GM12878 (cell line): ENCODE measurements around the gene SPPL3. TPM values are rescaled to one million over a fixed set of nuclear protein-coding genes. Genes with fewer than 3 reads are reported as not detected.

ENCODE experiments used
- CREM ChIP-seq: IDR thresholded peaks from 2 replicates; pipeline ENCODE4 v1.6.1; 2014; ENCODE audit warnings: antibody characterized with exemption, low read depth
- CTCF ChIP-seq, 3 experiments: IDR thresholded peaks in 2 of 3; conservative IDR thresholded peaks in 1 of 3; 2 replicates each; pipeline ENCODE4 v1.5.1; 2011; ENCODE audit warnings: low read depth in 3 of 3, low read length in 3 of 3, mild to moderate bottlenecking in 3 of 3, control low read depth in 2 of 3, moderate library complexity in 2 of 3, inconsistent platforms in 1 of 3, mixed read lengths in 1 of 3; ENCODE audit not compliant: control insufficient read depth in 2 of 3, insufficient read depth in 1 of 3; ENCODE audit errors: extremely low read depth in 1 of 3
- FOXK2 ChIP-seq: fragments of 450-650 bp; IDR thresholded peaks from 2 replicates; pipeline ENCODE4 v1.6.1; 2017; ENCODE audit warnings: mild to moderate bottlenecking, moderate library complexity
- GABPA ChIP-seq: IDR thresholded peaks from 2 replicates; pipeline ENCODE4 v1.6.1; 2014; ENCODE audit warnings: antibody characterized with exemption, low read depth, mild to moderate bottlenecking, inconsistent platforms
- NFYA ChIP-seq: IDR thresholded peaks from 2 replicates; pipeline ENCODE4 v1.6.1; 2011; ENCODE audit warnings: low read depth, mild to moderate bottlenecking, low read length, improper control_type of control experiment, borderline replicate concordance
- RELA ChIP-seq: fragments of 450-650 bp; IDR thresholded peaks from 2 replicates; pipeline ENCODE4 v1.8.0; 2014; ENCODE audit warnings: borderline replicate concordance; ENCODE audit not compliant: partially characterized antibody
- SMARCA5 ChIP-seq: fragments of 450-650 bp; IDR thresholded peaks from 2 replicates; pipeline ENCODE4 v1.6.1; 2017; ENCODE audit warnings: mild to moderate bottlenecking
- TBL1XR1 ChIP-seq: IDR thresholded peaks from 2 replicates; pipeline ENCODE4 v1.6.1; 2012; ENCODE audit warnings: low read depth, low read length, improper control_type of control experiment
- USF1 ChIP-seq: IDR thresholded peaks from 2 replicates; pipeline ENCODE4 v1.6.1; 2011; ENCODE audit warnings: borderline replicate concordance, low read depth, mild to moderate bottlenecking, moderate library complexity, mixed read lengths, low read length; ENCODE audit not compliant: insufficient read depth; ENCODE audit errors: extremely low read length
- ZNF207 ChIP-seq: fragments of 450-650 bp; IDR thresholded peaks from 2 replicates; pipeline ENCODE4 v1.6.1; 2014; ENCODE audit warnings: antibody characterized with exemption, mild to moderate bottlenecking, borderline replicate concordance
- polyA plus RNA-seq, 11 experiments: library from polyadenylated mRNA; depleted of rRNA in 4 of 11; unstranded in 6 of 11; stranded (reverse) in 5 of 11; fragments of >200 nt; fragmentation: Nextera tagmentation in 4 of 11; fragmentation: Illumina TruSeq in 1 of 11; extraction: Ambion mirVana in 4 of 11; extraction: Trizol in 1 of 11; gene quantifications; 1 replicate in 1 of 11; 2 replicates in 10 of 11; pipeline versions ENCODE4 v1.2.1 to v1.2.3, GENCODE V29; 2011 to 2016; ENCODE audit warnings: inconsistent platforms in 2 of 11, missing spikeins in 2 of 11, low read depth in 1 of 11
- total RNA-seq, 4 experiments: library from RNA; depleted of rRNA in 3 of 4; stranded (reverse); fragments of >200 nt in 3 of 4; fragmentation: Illumina TruSeq in 1 of 4; extraction: Trizol in 1 of 4; gene quantifications; 2 replicates each; pipeline versions ENCODE4 v1.2.1 to v1.2.3, GENCODE V29; 2013 to 2021

SPPL3 gene
- total and polyA plus RNA-seq, 10 of the 15 experiments (the other 5 are each of a cell fraction or from before 2014, with no cell fraction given), result 4.3 to 45.5 (median 11.7) TPM

- TF ChIP-seq CTCF (IDR thresholded peaks at IDR 0.05 in 2 of 3, conservative IDR thresholded peaks at IDR 0.05 in 1 of 3; ENCODE audit: control insufficient read depth in 2 of 3, extremely low read depth in 1 of 3, insufficient read depth in 1 of 3, low read depth in 3 of 3, low read length in 3 of 3), result no peak
- TF ChIP-seq NFYA, result no peak
- no peak for TF ChIP-seq ZNF207
- no peak for TF ChIP-seq CREM
- no peak for TF ChIP-seq GABPA
- no peak for TF ChIP-seq SMARCA5
- TF ChIP-seq RELA, result no peak
- TF ChIP-seq USF1, result no peak
- no peak for TF ChIP-seq TBL1XR1
- no peak for TF ChIP-seq FOXK2
Measured at GRCh38 chr12:120930032-120930431, 25.9 kb upstream of the SPPL3 start (continued).
